ENCODE measurements around the gene SEBOX.
A peak's percentile ranks its signal among the peaks of the same experiment; 100 is the strongest.

The SEBOX gene

GRCh38 chr17:28394337-28395116 lies 29.5 kb upstream of the SEBOX start:
- no peak for DNase-seq (ENCODE audit: low spot score)

GRCh38 chr17:28392491-28392890 lies 27.5 kb upstream of the SEBOX start:
- no peak for DNase-seq (ENCODE audit: low spot score)

DNA sequence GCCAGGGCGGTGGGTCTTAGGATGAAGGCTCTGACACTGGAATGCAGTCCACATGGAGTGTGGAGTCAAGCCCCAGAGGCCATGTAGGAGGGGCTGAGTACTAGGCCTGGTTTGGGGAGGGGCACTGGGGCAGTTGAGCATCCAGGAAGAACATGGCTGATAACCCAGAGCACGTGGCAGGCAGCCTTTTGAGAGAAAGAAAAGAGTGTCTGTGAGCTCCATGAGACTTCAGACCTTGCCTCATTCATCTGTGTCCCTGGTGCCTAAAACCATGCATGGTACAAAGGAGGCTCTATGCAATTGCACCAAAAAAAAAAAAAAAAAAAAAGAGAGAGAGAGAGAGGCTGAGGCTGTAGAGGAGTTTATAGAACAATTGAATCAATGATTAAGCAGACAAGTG lies 26.4 kb upstream of the SEBOX start:
- no peak for DNase-seq (ENCODE audit: low spot score)

DNA sequence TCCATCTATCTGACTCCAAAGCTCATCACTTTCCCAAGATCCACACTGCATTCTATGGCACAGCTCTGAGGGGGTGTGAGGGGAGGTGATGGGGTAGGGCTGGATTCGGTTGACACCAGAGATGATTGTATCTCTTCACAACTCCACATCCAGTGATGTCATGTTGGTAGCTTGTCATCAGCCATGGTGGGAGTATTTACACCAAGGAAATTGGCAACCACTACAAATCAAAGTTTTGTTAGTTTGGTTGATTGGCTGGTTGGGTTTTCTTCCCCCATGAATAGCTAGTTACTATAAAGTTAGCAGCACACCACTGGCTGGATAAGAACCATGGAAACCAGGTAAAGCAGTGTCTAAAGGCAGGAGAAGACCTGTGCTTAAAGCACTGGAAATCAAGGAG lies 26.0 kb upstream of the SEBOX start:
- no peak for DNase-seq (ENCODE audit: low spot score)

GRCh38 chr17:28390563-28390962 lies 25.6 kb upstream of the SEBOX start:
- no peak for DNase-seq (ENCODE audit: low spot score)

DNA sequence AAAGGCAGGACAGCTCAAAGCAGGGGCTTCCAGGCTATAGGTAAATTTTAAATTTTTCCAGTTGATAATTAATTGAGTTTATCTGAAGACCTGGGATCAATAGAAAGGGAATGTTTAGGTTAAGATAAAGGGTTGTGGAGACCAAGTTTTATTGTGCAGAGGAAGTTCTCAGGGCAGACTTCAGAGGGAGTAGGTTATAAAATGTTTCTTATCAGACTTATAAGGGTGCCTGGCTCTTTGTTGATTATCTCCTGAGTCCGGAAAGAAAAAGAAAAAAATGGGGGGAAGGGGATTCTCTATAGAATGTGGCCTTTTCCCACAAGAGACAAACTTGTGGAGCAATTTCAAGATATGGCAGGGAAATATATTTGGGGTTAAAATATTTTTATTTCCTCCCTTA lies 25.1 kb upstream of the SEBOX start:
- DNase-seq (ENCODE audit: low spot score) = no peak

DNA sequence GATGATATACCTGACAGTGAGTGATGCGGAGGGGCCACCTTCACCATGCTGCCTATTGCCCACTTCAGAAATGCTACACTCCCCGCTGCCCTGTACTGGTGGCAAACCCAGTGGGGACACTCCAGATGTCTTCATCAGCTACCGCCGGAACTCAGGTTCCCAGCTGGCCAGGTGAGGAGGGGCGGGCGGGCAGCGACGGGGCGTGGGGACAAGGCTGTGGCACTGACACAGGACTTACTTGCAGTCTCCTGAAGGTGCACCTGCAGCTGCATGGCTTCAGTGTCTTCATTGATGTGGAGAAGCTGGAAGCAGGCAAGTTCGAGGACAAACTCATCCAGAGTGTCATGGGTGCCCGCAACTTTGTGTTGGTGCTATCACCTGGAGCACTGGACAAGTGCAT lies 23.1 kb upstream of the SEBOX start:
- DNase-seq (ENCODE audit: low spot score) = no peak

DNA sequence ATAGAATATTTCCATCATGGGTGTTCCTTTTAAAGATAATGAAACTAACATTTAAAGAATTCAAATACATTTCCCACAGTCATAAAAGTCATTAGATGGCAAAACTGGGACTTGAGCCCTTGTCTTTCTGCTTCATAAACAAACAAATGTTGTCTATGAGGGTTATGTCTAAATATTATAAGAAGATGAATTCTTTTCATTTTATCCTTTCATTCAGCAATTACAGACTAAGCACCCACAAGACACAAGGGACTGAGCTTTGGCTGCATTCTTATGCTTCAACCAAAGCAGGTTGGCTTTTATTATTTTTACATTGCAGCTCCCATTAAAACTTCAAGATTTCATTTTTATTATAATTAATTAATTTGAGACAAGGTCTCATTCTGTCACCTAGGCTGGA lies 21.4 kb upstream of the SEBOX start:
- DNase-seq (ENCODE audit: low spot score) = no peak

DNA sequence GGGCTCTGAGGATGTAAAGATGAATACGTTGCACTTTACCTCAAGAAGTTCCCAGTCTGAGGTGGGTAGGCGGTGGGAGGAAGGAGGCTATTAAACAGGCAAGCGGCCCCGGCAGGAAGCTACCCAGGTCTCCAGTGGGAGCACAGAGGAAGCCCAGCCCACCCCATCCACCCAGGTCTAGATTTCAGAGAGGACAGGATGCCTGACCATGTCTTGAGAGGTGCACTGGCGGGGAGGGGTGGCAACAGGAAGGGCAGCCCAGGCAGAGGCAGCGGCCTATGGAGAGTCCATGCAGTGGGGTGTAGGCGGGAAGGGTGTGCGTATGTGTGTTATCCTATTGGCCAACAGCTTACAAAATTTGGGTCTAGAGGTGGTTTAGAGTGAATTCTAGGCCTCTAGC lies 20.4 kb upstream of the SEBOX start:
- no peak for DNase-seq (ENCODE audit: low spot score)

DNA sequence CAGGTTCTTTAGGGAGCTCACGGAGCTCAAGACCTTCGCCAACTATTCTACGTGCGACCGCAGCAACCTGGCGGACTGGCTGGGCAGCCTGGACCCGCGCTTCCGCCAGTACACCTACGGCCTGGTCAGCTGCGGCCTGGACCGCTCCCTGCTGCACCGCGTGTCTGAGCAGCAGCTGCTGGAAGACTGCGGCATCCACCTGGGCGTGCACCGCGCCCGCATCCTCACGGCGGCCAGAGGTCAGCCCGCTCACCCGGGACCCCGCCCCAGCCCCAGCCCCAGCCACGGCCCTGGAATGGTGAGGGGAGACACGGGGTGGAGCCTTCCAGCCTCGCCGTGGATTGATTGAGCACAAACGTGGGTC lies 20.0 kb upstream of the SEBOX start:
- DNase-seq (ENCODE audit: low spot score) = no peak

DNA sequence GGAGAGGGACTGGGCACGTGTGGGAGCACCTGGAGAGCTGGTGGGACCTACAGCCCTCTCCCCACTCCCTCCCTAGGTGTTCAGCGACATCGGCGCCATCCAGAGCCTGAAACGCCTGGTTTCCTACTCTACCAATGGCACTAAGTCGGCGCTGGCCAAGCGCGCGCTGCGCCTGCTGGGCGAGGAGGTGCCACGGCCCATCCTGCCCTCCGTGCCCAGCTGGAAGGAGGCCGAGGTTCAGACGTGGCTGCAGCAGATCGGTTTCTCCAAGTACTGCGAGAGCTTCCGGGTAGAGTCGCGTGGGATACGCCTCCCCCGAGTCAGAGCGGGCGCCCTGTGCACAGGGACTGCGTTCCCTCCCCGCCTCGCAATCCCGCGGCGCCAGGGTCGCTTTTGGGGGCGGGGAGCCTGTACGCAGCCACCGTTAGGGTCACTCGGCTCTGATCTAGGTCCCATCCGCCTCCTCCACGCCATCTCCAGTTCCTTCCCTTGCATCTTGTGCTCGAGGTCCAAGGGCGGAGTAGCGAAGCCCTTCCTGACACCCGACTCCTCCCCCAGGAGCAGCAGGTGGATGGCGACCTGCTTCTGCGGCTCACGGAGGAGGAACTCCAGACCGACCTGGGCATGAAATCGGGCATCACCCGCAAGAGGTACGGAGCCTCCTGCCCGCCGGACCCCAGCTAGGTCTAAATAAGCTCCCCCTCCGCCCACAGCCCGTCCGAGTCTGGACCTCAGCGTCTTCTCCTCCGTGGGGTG lies 19.5 kb upstream of the SEBOX start:
- no peak for DNase-seq (ENCODE audit: low spot score)

GRCh38 chr17:28381141-28381825 lies 16.3 kb upstream of the SEBOX start:
- no peak for DNase-seq (ENCODE audit: low spot score)

GRCh38 chr17:28379814-28380801 lies 15.1 kb upstream of the SEBOX start:
- no peak for DNase-seq (ENCODE audit: low spot score)

DNA sequence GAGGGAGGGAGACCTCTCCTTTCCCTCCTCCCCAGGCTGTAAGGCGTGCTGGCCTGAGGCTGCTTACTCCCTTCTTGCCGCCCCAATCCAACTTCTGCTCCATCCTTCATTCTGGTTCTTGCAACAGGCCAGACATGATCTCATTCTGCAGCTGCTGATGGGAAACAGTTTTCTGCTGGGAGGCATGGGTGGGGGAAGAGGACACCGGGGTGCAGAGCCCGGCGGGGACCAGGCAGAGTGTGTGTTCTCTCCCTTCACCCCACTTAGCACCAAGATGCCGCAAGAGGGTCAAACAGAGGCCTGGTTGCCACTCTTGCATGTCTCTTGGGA lies 7.9 kb upstream of the SEBOX start:
- DNase-seq (ENCODE audit: low spot score) = no peak

DNA sequence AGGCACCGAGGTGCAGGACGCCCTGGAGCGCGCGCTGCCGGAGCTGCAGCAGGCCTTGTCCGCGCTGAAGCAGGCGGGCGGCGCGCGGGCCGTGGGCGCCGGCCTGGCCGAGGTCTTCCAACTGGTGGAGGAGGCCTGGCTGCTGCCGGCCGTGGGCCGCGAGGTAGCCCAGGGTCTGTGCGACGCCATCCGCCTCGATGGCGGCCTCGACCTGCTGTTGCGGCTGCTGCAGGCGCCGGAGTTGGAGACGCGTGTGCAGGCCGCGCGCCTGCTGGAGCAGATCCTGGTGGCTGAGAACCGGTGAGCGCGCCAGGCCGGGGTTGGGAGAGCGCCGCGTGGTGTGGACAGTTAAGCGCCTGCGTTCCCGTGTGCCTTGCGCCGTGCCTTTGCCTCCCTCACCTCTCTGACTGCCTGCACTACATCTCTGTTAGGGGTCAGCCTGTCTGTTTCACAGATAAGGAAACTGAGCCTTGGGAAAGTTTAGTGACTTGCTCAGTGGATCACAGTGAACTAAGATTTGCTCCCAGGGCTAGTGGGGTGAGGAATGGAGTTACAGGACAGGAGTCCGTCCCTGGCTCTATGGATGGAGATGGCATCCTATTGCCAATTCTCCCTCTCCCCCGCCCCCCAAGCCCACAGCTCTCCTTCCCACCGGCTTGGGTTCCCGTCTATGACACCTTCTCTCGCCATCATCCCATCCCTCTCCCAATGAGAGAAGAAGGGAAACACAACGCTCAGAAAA lies 7.4 kb upstream of the SEBOX start:
- DNase-seq (ENCODE audit: low spot score) = no peak

DNA sequence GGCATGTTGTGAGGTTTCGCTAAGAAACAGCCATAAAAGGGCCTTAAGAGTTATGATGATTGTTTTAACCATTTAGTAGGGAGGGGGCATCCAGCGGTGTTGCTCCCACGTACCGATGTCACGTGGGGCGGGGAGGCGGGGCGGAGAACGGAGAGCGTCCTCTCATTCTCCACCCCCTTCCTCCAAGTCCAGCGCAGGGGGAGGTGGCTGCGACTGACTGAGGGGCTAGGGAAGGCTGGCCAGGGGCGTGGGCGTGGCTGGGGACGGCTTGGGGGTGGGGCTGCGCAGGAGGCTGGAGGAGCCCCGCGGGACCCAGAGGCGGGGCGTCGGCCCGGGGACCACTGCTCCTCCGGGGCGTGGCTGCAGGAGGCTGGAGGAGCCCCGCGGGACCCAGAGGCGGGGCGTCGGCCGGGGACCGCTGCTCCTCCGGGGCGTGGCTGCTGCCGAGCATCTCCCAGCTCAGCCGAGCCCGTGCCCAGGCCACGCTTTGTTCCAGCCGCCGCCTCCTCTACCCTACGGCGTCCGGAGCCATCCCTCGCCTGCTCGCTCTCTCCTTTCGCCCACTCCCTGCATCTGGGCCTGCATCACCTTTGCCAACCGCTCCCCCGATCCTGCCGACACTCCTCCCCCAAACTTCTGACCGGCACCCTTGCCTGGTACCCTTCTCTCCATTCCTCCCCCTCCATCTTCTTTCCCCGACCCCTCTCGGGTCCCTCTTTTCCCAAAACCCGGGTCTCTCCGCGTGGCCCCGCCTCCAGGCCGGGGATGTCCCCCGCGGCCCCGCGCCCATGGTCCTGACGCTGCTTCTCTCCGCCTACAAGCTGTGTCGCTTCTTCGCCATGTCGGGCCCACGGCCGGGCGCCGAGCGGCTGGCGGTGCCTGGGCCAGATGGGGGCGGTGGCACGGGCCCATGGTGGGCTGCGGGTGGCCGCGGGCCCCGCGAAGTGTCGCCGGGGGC lies 6.5 kb upstream of the SEBOX start, which contains the start of gene SARM1:
Gene SARM1 (plus strand): TSS at position 450 of the 958 bp plus-strand sequence. CDS start 339 bp downstream, at position 789.
- DNase-seq (ENCODE audit: low spot score) = peak; percentile 92

- DNase-seq (ENCODE audit: low spot score) = no peak
Measured at GRCh38 chr17:28370744-28371103, 5.7 kb upstream of the SEBOX start.

DNA sequence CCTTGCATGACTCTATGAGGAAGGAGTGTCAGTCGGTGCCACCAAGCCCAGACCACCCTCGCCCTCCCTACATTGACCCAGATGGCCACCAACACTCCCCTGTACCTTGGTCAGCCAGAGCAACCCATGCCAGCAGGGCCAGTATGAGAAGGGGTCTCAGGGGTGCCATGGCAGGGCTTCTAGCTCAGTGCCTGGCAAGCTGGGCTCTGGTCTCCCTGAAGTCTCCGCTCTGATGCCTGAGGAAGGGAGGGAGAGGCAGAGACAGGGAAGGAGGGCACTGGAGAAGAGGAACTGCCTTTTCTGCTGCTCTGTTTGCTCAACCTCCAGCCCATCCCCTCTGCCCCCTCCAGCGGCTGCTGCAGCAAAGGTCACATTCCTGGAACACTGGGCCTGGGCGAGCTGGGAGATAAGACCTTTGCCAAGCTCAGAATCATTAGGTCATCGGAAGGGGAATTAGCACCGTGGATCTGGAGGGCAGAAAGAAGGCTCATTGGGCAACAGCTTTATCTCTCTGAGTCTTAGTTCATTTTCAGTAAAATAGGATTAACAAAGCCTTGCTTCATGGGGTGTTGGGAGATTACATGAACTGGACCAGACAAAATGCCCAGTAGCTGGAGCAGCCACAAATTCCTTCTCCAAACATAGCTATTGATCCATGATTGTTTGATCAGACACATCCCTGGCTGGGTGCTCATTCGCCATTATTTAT lies 5.2 kb upstream of the SEBOX start, which contains the start of gene VTN:
Gene VTN (minus strand): TSS at position 273 of the 709 bp plus-strand sequence. CDS start 104 bp downstream, at position 169.
- DNase-seq (ENCODE audit: low spot score) = no peak

DNA sequence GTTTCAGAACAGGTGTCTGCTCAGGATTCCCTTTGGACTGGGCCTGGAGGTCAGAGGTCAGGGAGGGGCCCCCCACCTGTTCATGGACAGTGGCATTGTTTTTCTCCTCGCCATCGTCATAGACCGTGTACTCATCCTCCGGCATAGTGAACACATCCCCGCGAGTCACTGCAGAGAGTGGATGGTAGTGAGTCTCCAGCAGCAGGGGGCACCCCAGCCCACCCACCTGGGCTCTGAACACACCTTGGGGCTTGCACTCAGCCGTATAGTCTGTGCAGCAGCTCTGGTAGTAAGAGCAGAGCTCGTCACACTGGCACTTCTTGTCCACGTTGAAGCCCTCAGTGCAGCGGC lies 4.7 kb upstream of the SEBOX start:
- DNase-seq (ENCODE audit: low spot score) = no peak
